Vagina (tissue), 2 donors: ENCODE results near the gene MYO1A.
"Not testable (repeated sequence)": the region's sequence is repeated elsewhere in the genome, so short reads cannot be mapped to it uniquely, and the experiment has no call there.

Source experiments
- POLR2A ChIP-seq, 2 donors: fragments of 450-650 bp; IDR thresholded peaks; one replicate each; pipeline ENCODE4 v1.6.1; 2017; ENCODE audit warnings: antibody characterized with exemption in 2 of 2, mild to moderate bottlenecking in 2 of 2, moderate library complexity in 2 of 2
- POLR2AphosphoS5 ChIP-seq, 2 donors: sonication (generic); formaldehyde crosslinking; IDR thresholded peaks; one replicate each; pipeline ENCODE4 v1.9.0; 2017; ENCODE audit warnings: antibody characterized with exemption in 2 of 2, mild to moderate bottlenecking in 2 of 2, low read depth in 1 of 2; ENCODE audit not compliant: insufficient read depth in 1 of 2
- TF ChIP-seq, protein P1 (sequence below), 3 experiments: fragments of 450-650 bp in 2 of 3; fragments of 200-600 bp in 1 of 3; sonication (generic) in 1 of 3; IDR thresholded peaks; one replicate each; pipeline ENCODE4 v1.5.1; 2017 to 2019; ENCODE audit warnings: antibody characterized with exemption in 3 of 3, mild to moderate bottlenecking in 2 of 3, moderate library complexity in 2 of 3

DNA sequence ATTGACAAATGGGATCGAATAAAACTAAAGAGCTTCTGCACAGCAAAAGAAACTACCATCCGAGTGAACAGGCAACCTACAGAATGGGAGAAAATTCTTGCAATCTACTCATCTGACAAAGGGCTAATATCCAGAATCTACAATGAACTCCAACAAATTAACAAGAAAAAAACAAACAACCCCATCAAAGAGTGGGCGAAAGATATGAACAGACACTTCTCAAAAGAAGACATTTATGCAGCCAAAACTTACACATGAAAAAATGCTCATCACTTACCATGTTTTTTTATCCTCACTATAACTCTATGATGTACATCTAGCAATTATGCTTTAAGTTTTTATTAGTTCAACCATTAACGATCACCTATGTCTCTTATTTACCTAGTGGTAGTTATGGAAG lies 4.0 kb upstream of the MYO1A start:
- TF ChIP-seq, protein P1, sequence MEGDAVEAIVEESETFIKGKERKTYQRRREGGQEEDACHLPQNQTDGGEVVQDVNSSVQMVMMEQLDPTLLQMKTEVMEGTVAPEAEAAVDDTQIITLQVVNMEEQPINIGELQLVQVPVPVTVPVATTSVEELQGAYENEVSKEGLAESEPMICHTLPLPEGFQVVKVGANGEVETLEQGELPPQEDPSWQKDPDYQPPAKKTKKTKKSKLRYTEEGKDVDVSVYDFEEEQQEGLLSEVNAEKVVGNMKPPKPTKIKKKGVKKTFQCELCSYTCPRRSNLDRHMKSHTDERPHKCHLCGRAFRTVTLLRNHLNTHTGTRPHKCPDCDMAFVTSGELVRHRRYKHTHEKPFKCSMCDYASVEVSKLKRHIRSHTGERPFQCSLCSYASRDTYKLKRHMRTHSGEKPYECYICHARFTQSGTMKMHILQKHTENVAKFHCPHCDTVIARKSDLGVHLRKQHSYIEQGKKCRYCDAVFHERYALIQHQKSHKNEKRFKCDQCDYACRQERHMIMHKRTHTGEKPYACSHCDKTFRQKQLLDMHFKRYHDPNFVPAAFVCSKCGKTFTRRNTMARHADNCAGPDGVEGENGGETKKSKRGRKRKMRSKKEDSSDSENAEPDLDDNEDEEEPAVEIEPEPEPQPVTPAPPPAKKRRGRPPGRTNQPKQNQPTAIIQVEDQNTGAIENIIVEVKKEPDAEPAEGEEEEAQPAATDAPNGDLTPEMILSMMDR (IDR thresholded peaks at IDR 0.05): not testable (repeated sequence)
- TF ChIP-seq POLR2A (IDR thresholded peaks at IDR 0.05); POLR2AphosphoS5 (IDR thresholded peaks at IDR 0.05; ENCODE audit: insufficient read depth in 1 of 2, low read depth in 1 of 2): not testable (repeated sequence)
